HG02840 (cell line): ENCODE results near the gene LRCOL1.

Experiments
- ATAC-seq: cut with Tn5 transposase; IDR thresholded peaks from one replicate; pipeline ENCODE4 v1.9.1; 2021; ENCODE audit warnings: mild to moderate bottlenecking, moderate library complexity, moderate number of reproducible peaks; ENCODE audit not compliant: unreplicated experiment, low FRiP score

LRCOL1 gene

GRCh38 chr12:132554845-132555630 is 55.3 kb downstream of the LRCOL1 start:
- ATAC-seq = no peak
